ENCODE data around the gene CELA2B. TPM values are rescaled to one million over a fixed set of nuclear protein-coding genes. Genes with fewer than 3 reads are reported as not detected.

The CELA2B gene
- total RNA-seq, 1 experiment from 2014 or later, result not detected

DNA sequence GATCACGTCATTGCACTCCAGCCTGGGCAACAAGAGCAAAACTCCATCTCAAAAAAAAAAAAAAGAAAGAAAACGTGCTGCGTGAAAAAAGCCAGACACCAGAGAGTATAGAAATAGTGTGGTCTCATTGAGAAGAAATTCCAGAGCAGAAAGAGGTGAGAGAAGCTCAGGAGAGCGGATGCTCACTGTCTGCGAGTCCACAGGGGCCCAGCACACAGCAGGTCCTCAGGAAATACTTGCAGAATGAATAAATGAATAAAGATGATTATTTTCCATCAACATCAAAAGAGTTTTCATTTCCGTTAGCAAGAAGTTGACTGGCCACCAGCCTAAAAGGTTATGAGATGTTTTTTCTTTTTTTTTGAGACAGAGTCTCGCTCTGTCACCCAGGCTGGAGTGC lies 33.7 kb downstream of the CELA2B start:
- H3K4me3 ChIP-seq, result no peak overlapping the region
- H3K27ac ChIP-seq, result no peak overlapping the region
- no peaks in the 10 kb centered on the region for H3K9me3 ChIP-seq (ENCODE audit: insufficient read depth, low read depth)
- no peaks in the 10 kb centered on the region for H3K36me3 ChIP-seq (ENCODE audit: low read depth)
- H3K9me2 ChIP-seq (ENCODE audit: insufficient read depth), result no peaks in the 10 kb centered on the region
- H3K79me2 ChIP-seq (ENCODE audit: low read depth), result no peaks in the 10 kb centered on the region
- DNase-seq, result no peak
- no peak overlapping the region for H2AFZ ChIP-seq
- H4K20me1 ChIP-seq (ENCODE audit: insufficient read depth), result no peaks in the 10 kb centered on the region
- H3K4me2 ChIP-seq, result no peak overlapping the region
- TF ChIP-seq, protein P1, sequence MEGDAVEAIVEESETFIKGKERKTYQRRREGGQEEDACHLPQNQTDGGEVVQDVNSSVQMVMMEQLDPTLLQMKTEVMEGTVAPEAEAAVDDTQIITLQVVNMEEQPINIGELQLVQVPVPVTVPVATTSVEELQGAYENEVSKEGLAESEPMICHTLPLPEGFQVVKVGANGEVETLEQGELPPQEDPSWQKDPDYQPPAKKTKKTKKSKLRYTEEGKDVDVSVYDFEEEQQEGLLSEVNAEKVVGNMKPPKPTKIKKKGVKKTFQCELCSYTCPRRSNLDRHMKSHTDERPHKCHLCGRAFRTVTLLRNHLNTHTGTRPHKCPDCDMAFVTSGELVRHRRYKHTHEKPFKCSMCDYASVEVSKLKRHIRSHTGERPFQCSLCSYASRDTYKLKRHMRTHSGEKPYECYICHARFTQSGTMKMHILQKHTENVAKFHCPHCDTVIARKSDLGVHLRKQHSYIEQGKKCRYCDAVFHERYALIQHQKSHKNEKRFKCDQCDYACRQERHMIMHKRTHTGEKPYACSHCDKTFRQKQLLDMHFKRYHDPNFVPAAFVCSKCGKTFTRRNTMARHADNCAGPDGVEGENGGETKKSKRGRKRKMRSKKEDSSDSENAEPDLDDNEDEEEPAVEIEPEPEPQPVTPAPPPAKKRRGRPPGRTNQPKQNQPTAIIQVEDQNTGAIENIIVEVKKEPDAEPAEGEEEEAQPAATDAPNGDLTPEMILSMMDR (conservative IDR thresholded peaks at IDR 0.05), result no peak
- no peak for TF ChIP-seq EZH2 (IDR thresholded peaks at IDR 0.05; ENCODE audit: low read depth)
- BruUV-seq (replicated peaks), result no TSS peak
- no peaks in the 10 kb centered on the region for H3F3A ChIP-seq (ENCODE audit: insufficient read depth, low read depth)
- no peaks in the 10 kb centered on the region for H3K4me1 ChIP-seq (replicated peaks; ENCODE audit: insufficient read depth)
- POLR2A ChIA-PET (ENCODE audit: unreplicated experiment), result no interaction called here
- CTCF ChIA-PET, result no interaction called here
- no peaks in the 10 kb centered on the region for H3K27me3 ChIP-seq (ENCODE audit: insufficient read depth, low read depth)
- intact Hi-C loops (cut with micrococcal nuclease; ENCODE audit: unreplicated experiment), result loop anchor here (10.0 kb wide), 1 partner anchor 75 kb away; the partner anchor contains the start of gene CTRC

DNA sequence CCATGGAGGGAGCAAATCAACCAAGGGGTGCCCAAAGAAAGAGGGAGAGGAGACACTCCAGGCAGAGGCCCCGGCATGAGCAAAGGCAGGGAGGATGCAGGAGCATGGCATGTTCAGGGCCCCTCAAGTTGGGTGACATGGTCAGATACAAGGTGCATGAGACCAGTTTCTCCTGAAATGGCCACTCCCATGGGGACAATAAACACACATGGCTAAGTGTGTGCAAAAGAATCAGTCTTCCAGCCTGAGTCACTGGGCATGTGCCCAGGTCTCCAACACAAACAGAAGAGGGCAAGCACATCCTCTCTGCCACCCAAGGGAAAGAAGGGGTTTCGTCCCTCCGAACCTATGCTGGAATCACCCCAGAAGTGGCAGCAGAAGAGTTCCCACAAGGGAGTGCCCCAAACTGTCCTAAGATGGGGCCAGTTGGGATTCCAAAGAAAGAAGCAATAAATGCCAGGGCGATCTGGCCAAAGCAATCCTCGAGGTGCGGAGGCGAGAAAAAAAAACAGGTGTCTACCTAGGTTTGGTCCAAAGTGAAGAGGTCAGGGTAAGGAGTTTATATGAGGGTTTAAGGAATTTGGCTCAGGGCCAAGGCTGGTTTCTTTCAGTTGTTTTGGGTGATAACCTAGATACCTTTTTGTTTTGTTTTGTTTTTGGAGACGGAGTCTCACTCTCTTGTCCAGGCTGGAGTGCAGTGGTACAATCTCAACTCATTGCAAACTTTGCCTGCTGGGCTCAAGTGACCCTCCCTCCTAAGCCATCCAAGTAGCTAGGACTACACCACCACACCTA lies 34.9 kb downstream of the CELA2B start:
- Histone ChIP-seq H3K4me3 (no peak overlapping the region), H4K20me1 (ENCODE audit: insufficient read depth) (no peaks in the 10 kb centered on the region), H3K4me1 (replicated peaks; ENCODE audit: insufficient read depth) (no peaks in the 10 kb centered on the region), H3F3A (ENCODE audit: insufficient read depth, low read depth) (no peaks in the 10 kb centered on the region), H3K9me3 (ENCODE audit: insufficient read depth, low read depth) (no peaks in the 10 kb centered on the region), H3K4me2 (no peak overlapping the region), H3K27me3 (ENCODE audit: insufficient read depth, low read depth) (no peaks in the 10 kb centered on the region), H3K36me3 (ENCODE audit: low read depth) (no peaks in the 10 kb centered on the region), H3K27ac (no peak overlapping the region), H3K9me2 (ENCODE audit: insufficient read depth) (no peaks in the 10 kb centered on the region), H2AFZ (no peak overlapping the region), H3K79me2 (ENCODE audit: low read depth) (no peaks in the 10 kb centered on the region)
- CTCF ChIA-PET, result no interaction called here
- DNase-seq, result no peak
- TF ChIP-seq, protein P1 (conservative IDR thresholded peaks at IDR 0.05), result no peak
- TF ChIP-seq EZH2 (IDR thresholded peaks at IDR 0.05; ENCODE audit: low read depth), result no peak
- no TSS peak for BruUV-seq (replicated peaks)
- intact Hi-C loops (cut with micrococcal nuclease; ENCODE audit: unreplicated experiment), result no loop called here
- POLR2A ChIA-PET (ENCODE audit: unreplicated experiment), result no interaction called here

DNA sequence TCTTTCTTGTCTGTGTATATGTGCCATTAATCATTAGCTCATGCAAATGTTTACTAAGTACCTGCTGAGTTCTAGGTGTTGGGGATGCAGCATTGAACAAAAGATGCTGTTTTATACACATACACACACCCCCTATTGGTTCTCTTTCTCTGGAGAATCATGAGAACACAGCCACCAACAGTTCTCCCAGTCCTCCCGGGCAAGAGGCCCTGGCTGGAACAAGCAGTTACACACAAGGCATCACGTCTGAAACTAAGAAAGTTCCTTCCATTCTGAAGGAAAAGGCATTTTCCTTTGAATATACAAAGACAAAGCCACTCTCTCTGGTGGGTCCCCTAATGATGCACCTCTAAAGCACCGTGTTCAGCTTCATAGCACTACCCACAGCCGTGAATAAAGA lies 37.3 kb downstream of the CELA2B start:
- H2AFZ ChIP-seq, result no peak overlapping the region
- H3F3A ChIP-seq (ENCODE audit: insufficient read depth, low read depth), result no peaks in the 10 kb centered on the region
- no peaks in the 10 kb centered on the region for H4K20me1 ChIP-seq (ENCODE audit: insufficient read depth)
- no peaks in the 10 kb centered on the region for H3K79me2 ChIP-seq (ENCODE audit: low read depth)
- no peaks in the 10 kb centered on the region for H3K4me1 ChIP-seq (replicated peaks; ENCODE audit: insufficient read depth)
- TF ChIP-seq EZH2 (IDR thresholded peaks at IDR 0.05; ENCODE audit: low read depth), result no peak
- TF ChIP-seq, protein P1 (conservative IDR thresholded peaks at IDR 0.05), result no peak
- intact Hi-C loops (cut with micrococcal nuclease; ENCODE audit: unreplicated experiment), result no loop called here
- H3K4me3 ChIP-seq, result no peak overlapping the region
- H3K9me2 ChIP-seq (ENCODE audit: insufficient read depth), result no peaks in the 10 kb centered on the region
- no TSS peak for BruUV-seq (replicated peaks)
- H3K36me3 ChIP-seq (ENCODE audit: low read depth), result no peaks in the 10 kb centered on the region
- H3K9me3 ChIP-seq (ENCODE audit: insufficient read depth, low read depth), result no peaks in the 10 kb centered on the region
- CTCF ChIA-PET, result no interaction called here
- no peak overlapping the region for H3K27ac ChIP-seq
- no peak for DNase-seq
- H3K4me2 ChIP-seq, result no peak overlapping the region
- POLR2A ChIA-PET (ENCODE audit: unreplicated experiment), result no interaction called here
- H3K27me3 ChIP-seq (ENCODE audit: insufficient read depth, low read depth), result no peaks in the 10 kb centered on the region

All from PC-9 (cell line).